HG03060 (cell line): ENCODE data around the gene NDUFB11.
"Not testable (repeated sequence)": the region's sequence is repeated elsewhere in the genome, so short reads cannot be mapped to it uniquely, and the experiment has no call there.

Experiments used
- ATAC-seq: cut with Tn5 transposase; IDR thresholded peaks from one replicate; pipeline ENCODE4 v1.9.1; 2021; ENCODE audit warnings: low read depth, moderate number of reproducible peaks; ENCODE audit not compliant: unreplicated experiment

Gene NDUFB11

DNA sequence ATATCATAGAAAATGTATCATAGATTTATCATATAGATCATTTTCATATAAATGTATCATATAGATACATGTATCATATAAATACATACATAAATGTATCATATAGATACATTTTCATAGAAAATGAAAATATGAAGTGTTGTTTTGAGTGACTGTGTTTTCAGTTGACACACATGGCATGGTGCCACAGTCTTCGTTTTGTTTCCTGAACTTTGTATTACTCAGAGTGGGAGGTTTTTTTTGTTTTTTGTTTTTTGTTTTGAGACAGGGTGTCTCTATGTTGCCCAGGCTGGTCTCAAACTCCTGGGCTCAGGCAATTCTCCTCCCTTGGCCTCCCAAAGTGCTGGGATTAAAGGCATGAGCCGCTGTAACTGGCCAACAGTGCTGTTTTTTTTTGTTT, 4.4 kb upstream of the NDUFB11 start:
- no peak for ATAC-seq

DNA sequence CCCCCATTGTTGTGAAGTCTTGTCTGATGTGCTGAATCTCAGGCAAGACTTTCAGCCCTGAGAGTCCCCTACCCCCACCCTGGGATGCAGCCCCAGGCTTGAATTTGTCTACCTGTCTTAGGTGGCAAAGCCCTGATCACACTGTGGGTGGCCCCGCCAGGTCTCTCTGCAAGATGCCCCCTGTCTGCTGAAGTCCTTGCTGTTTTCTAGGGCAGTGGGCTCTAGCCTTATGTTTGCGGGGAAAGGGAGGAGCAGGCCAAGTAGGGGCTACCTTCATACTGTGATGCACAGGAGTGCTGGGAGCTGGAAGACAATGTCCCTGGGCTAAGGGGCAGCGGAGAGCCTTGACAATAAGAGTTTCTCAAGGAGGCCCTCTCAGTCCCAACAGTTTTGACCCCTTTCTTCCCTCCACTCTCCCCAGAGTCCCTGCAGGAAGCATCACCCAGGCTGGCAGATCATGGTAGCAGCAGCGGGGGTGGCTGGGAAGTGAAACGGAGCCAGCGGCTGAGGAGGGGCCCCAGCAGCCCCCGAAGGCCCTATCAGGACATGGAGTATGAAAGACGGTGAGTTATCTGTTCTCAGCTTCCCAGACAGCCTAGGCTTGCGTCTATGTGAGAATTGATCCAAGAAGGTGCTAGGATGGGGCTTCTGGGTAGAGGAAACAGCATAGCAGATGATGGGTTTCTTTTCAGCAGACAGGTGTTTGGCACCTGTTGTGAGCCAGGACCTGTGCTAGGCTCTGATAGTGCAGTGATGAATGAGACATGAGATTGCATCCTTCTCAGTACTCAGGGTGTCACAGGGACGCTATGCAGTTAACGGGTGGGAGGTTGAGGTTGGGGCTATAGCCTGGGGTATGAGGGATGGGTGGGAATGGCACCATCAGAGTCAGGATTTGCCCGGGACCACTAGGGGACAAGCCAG, 2.7 kb upstream of the NDUFB11 start:
- no peak for ATAC-seq

DNA sequence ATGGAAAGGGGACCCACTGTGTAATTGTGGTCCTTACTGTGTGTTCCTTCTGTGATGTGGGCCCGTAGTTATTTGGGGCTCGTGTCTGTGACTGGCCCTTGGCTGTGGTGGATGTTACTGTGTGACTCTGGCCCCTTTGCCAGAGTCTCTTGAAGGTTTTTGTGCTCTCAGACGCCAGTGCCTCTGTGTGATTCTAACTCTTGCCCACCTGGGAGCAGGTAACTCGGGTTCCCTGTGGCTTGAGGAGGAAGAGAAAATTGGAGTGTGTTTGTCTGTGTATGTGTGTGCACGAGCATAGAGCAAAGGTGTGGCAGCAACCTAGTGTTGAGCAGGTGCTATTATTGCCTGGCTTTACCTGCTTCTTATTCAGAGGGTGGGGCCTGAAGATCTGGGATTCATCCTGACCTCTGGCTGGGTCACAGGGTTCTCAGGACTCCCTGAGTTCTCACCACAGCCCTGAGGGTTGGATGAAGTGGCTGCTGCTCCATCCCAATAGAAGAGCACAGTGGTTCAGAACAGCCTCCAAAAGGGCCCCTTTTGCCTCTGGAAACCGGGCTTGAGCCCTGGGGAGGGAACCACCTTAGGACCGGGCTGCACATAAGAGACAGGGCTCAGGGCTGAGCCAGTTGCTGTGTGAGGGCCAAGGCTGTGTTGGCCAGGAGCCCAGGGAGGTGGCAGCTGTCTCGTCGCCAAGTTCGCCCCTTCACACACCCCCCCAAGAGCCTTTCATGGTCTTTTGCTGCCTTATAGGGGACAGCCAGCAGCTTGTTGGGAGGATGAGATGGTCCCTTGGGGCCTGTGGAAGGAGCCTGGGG, 1.8 kb upstream of the NDUFB11 start:
- no peak for ATAC-seq

DNA sequence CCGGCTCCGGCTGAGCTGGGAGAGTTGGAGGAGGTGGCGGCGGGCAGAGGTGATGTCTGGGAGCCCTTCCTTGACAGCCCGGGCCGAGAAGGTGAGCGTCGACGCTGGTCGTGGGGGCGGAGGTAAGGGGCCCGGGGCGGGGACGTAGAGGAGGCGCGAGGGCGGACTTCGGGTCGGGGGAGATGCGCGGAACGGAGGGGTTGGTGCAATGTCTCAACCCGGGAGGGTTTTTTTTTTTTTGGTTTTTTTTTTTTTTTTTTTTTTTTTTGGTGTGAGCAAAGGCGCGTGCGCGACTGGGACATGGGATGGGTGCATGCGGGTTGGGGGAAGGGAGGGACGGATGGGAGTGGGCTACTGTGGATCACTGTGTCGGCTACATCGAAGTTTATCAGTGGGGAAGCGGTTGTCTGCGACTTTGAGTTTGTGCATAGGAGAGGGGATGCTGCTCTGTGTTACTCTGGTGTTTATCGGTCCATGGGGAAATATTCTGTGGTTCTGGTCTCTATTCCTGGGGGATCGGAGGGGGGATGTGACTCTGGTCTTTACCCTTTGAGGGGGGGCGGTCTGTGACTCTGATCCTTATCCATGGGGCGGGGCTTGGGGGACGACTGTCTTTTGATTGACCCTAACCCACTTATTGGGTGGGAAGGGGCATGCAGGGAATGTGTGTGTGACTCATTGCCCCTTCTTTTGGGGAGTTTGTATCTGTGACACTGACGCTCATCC, 1.1 kb upstream of the NDUFB11 start:
- ATAC-seq = no peak

DNA sequence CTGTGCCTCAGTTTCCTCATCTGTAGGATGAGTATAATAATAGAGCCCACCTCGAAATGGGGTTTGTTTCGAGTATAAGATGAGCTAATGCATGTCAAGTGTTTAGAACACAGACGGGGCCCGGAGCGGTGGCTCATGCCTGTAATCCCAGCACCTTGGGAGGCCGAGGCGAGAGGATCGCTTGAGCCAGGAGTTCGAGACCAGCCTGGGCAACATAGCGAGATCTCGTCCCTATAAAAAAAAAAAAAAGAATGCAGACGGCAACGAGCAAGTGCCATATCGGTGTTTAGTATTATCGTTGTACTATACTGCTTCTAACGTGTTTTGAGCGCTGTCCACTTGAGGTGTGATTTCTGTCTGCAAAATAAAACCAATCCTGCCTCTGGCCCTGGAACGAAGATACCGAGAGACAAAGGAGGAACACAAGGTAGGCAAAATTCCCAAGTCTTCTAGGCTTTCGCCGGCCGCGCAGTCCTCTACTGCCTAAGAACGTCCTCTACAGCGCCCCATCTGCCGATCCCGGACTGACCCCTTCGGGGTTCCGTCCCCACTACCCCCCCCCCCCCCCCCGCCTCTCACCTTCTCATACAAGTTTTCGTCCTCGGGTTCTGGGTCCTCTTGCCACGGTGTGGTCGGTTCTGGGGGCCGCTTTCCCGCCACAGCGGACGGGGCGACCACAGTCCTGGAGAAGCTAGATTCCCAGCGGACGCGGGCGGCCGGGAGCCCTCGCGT, 442 bp downstream of the NDUFB11 start:
- peak; percentile 13 for ATAC-seq

DNA sequence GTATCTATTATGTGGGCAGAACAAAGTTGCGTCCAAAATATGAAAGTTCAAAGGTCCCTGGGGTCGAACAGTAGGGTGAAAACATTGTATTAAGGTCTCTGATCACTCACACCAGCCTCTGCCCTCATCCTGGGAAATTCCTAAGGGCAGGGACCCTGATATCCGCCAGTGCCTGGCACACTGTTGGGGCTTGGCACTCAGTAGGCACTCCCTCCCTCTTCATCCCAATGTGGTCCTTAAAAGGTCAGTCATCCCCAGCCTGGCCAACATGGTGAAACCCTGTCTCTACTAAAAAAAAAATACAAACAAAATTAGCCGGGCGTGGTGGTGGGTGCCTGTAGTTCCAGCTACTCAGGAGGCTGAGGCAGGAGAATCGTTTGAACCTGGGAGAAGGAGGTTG, 6.3 kb downstream of the NDUFB11 start:
- ATAC-seq = no peak

DNA sequence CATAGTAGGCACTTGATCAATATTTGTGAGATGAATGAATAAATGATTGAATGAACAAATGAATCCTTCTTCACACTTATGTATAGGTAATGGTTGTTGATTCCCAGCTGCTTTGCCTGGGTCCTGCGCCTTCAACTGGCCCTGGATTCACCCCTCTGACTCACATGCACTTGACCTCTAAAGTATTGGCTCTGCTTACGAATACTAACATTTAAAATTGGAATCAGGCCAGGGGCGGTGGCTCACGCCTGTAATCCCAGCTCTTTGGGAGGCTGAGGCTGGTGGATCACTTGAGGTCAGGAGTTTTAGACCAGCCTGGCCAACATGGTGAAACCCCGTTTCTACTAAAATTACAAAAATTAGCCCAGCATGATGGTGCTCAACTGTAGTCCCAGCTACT, 8.9 kb downstream of the NDUFB11 start:
- not testable (repeated sequence) for ATAC-seq

DNA sequence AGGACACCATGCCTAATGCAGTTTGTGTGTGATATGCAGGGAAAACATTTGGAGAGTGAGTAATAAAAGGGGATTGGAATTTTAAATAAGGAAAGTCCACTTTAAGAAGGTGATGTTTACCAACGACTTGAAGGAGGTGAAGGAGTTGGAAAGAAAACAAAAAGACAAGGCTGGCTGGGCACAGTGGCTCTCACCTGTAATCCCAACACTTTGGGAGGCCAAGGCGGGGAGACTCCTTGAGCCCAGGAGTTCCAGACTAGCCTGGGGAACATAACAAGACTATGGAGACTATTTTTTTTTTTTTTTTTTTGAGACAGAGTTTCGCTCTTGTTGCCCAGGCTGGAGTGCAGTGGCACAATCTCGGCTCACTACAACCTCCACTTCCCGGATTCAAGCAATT, 11.0 kb downstream of the NDUFB11 start:
- no peak for ATAC-seq

DNA sequence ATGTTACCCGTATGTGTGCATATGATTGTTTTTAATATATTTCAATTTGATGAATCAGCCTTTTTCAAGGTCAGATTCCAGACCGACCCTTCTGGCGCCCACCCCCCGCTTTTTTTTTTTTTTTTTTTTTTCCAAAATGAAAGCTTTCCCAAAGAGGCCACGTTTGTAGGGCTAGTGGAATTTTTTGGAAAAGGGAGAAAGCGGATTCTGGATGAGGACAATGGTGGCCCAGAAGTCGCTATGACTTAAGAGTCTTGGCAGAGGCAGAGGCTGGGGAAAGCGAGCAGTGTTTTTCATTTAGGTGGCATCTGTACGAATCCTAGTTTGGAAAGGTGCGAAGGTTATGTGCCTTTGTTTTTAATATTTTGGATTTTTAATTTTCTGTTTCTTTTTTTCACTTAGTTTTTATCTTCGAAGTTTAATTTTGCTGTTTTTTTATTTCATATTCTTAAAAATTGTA, 14.6 kb downstream of the NDUFB11 start:
- ATAC-seq = no peak

DNA sequence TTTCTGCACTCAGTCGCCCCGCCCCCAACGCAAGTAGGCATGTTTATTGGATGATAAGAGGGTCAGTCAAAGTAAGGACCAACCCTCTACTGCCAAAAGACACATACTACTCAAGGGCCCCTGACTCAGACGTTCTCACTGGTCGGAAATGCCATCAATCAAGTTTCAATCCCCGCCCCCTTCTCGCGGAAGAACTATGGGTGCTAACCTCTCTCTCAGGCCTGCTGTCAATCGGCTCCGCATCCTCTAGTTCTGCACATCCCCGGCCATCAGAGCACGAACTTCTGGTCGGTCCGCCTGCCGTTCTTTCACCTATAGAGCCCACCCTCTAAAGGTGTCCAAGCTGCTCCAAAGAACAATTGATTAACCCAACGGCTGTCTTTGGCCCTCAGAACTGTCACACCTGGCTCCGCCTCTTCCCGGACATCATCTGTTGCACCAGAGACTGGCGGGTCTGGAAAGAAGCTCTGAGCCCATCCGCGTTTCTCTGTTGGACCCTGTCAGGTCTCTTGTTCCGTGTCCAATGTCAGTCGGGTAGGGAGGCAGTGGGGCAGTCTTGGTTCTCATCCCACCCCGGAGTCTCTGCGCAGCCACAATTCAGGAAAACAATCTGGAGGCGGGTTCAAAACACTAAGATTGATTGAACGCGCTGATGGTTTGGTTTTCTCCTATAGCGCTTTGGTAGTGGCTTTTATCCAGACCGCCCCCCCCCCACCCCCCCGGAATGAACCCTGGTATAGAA, 15.2 kb downstream of the NDUFB11 start:
- peak; percentile 95 for ATAC-seq

DNA sequence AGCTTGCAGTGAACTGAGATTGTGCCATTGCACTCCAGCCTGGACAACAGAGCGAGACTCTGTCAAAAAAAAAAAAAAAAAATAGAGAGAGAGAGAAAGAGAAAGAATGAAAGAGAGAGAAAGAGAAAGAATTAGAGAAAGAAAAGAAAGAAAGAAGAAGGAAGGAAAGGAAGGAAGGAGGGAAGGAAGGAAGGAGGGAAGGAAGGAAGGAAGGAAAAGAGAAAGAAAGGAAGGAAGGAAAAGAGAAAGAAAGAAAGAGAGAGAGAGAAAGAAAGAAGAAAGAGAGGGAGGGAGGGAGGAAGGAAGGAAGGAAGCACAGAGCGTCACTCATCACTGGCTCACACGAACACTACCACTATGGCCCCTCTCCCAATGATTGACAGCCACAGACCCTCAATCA, 20.0 kb downstream of the NDUFB11 start:
- ATAC-seq = not testable (repeated sequence)

DNA sequence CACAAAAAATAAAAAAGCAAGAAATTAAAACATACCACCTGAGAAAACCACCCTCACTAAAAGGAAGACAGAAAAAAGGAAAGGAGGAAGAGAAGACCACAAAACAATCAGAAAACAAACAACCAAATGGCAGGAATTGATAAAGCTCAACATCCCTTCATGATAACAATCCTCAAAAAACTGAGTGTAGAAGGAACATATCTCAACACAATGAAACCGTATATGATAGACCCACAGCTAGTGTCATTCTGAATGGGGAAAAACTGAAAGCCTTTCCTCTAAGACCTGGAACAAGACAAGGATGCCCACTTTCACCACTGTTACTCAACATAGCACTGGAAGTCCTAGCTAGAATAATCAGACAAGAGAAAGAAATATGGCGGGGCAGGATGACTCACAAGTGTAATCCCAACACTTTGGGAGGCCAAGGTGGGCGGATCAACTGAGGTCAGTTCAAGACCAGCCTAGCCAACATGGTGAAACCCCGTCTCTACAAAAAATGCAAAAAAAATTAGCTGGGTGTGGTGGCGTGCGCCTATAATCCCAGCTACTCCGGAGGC, 27.9 kb downstream of the NDUFB11 start:
- ATAC-seq = not testable (repeated sequence)

DNA sequence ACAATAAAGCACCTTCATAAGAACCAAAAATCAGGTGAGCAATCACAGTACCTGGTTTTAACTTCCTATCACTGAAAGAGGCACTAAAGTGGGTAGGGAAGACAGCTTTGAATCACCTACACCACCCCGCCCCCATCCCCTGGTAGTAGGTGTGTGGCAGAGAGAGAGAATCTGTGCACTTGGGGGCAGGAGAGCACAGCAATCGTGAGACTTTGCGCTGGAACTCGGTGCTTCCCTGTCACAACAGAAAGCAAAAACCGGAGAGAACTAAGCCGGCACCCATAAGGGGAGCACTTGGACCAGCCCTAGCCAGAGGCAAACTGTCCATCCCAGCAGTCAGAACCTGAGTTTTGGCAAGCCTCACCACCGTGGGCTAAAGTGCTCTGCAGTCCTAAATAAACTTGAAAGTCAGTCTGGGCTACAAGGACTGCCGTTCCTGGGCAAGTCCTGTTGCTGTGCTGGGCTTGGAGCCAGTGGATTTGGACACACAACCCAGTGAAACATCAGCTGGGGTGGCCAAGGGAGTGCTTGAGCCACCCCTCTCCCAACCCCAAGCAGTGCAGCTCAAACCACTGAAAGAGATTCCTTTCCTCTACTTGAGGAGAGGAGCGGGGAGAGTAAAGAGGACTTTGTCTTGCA, 32.1 kb downstream of the NDUFB11 start:
- ATAC-seq = no peak

DNA sequence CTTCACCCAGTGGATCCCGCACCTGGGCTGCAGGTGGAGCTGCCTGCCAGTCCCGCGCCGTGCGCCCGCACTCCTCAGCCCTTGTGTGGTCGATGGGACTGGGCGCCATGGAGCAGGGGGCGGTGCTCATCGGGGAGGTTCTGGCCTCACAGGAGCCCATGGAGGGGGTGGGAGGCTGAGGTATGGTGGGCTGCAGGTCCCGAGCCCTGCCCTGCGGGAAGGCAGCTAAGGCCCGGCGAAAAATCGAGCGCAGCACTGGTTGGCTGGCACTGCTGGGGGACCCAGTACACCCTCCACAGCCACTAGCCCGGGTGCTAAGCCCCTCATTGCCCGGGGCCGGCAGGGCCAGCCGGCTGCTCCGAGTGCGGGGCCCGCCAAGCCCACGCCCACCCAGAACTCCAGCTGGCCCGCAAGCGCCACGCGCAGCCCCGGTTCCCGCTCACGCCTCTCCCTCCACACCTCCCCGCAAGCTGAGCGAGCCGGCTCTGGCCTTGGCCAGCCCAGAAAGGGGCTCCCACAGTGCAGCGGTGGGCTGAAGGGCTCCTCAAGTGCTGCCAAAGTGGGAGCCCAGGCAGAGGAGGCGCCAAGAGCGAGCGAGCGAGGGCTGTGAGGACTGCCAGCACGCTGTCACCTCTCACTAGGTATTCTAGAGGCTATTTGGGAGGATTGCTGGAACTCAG, 33.4 kb downstream of the NDUFB11 start:
- ATAC-seq = not testable (repeated sequence)

DNA sequence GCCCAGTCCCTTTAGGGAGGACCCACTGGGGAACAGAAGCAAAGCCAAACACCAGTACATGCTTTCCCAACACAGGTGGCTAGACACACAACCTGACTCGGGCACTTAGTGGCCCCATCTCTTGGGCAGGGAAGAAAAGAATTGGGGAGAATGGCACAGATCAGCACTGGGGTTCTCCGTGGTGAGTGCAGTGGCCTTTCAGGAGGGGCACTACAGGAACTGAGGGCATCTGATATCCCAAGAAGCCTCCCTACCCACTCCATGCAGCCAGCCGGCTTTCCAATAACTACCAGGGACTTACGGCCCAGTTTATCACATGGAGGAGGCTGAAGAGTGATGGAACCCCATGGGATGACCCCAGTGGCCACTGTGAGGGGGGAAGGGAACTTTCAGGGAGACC, 43.3 kb downstream of the NDUFB11 start:
- no peak for ATAC-seq

DNA sequence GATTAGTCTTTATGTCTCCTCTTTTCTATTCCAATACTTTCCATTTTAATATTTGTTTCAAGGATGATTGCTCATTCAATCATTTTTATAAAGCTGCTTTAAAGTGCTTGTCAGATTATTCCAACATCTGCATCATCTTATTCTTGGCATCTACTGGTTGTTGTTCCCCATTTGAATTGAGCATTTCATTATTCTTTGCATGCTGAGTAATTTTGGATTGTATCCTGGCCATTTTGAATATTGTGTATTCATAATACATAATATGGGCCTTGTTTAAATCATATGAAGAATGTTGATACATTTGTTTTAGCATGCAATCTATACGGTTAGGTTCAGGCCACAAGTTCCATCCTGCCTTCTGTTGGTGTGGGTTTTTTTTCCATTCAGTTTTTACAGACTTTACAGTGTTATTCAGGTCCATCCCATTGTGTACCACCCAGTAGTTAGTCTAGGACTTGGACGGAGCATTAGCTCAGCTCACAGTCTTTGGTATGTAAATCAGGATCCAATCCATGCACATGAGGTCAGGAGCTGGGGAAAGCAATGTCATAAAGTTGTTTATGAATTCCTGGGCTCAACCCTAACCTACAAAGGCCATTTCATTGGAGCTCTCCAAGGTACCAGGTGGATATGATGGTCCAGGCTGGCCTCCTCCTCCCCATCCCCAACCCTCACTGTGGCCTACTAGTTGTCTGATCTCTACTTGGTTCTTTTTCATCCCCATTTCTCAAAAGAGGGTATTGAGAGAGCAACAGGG, 46.0 kb downstream of the NDUFB11 start:
- ATAC-seq = no peak

DNA sequence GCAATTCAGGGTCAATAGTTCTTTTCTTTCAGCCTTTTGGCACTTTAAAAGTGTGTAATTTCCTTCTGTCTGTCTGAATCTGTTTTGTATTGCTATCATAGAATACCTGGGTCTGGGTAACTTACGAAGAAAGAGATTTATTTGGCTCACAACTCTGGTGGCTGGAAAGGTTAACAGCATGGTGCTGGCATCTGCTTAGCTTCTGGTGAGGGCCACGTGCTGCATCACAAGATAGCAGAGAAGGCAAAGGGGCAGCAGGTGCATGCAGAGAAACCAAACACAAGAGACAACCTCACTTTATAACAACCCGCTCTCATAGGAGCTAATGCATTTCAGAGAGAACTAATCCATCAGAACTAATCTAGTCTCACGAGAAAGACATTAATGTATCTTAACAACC, 47.5 kb downstream of the NDUFB11 start:
- no peak for ATAC-seq
